B cell (primary cell): ENCODE results near the gene DDA1. TPM values are rescaled to one million over a fixed set of nuclear protein-coding genes. Genes with fewer than 3 reads are reported as not detected.

ENCODE experiments used
- ATAC-seq: fragments of 200-7000 bp; cut with Tn5 transposase; one replicate; pipeline ENCODE4 v1.10.0; 2021; ENCODE audit warnings: low read depth, mild to moderate bottlenecking, moderate number of reproducible peaks, moderate library complexity
- CTCF ChIA-PET: fragments of 350-600 bp; sonication (Branson Sonifier 250); formaldehyde crosslinking; loops from one replicate; lab custom pipeline; 2021; ENCODE audit warnings: antibody characterized with exemption, inconsistent platforms; lab: Charles Lee
- POLR2A ChIA-PET: fragments of 350-600 bp; sonication (Branson Sonifier 250); formaldehyde crosslinking; loops from one replicate; lab custom pipeline; 2021; ENCODE audit warnings: antibody characterized with exemption; lab: Charles Lee
- DNase-seq: peaks from one replicate; pipeline ENCODE4 v3.0.0; 2013
- H2AFZ ChIP-seq: 2 replicates; pipeline ENCODE4 v1.6.1; 2012; ENCODE audit warnings: mild to moderate bottlenecking, low read depth, low read length; ENCODE audit not compliant: insufficient read depth, poor library complexity, severe bottlenecking
- H3K27ac ChIP-seq, 2 donors: 1 replicate in 1 of 2; 2 replicates in 1 of 2; pipeline ENCODE4 v1.5.1; 2012 to 2013; ENCODE audit warnings: low read length in 2 of 2, mild to moderate bottlenecking in 2 of 2, moderate library complexity in 1 of 2
- H3K27me3 ChIP-seq, 4 experiments: fragments of 200-600 bp in 1 of 4; sonication (generic) in 1 of 4; replicated peaks in 1 of 4; 1 replicate in 2 of 4; 2 replicates in 2 of 4; pipeline versions ENCODE4 v1.6.1 to v1.7.0; 2013 to 2016; ENCODE audit warnings: low read length in 3 of 4, mild to moderate bottlenecking in 2 of 4, mixed read lengths in 1 of 4, moderate library complexity in 1 of 4; ENCODE audit not compliant: insufficient read depth in 4 of 4, control insufficient read depth in 3 of 4; ENCODE audit errors: control extremely low read depth in 1 of 4
- H3K36me3 ChIP-seq, 2 experiments: replicated peaks in 1 of 2; 1 replicate in 1 of 2; 2 replicates in 1 of 2; pipeline versions ENCODE4 v1.6.1 to v1.7.1; 2013; ENCODE audit warnings: low read length in 1 of 2; ENCODE audit not compliant: insufficient read depth in 2 of 2, control insufficient read depth in 1 of 2; ENCODE audit errors: control extremely low read depth in 1 of 2, extremely low read depth in 1 of 2
- H3K4me1 ChIP-seq, 2 donors: fragments of 200-600 bp in 1 of 2; sonication (generic) in 1 of 2; 1 replicate in 1 of 2; 2 replicates in 1 of 2; pipeline versions ENCODE4 v1.5.1 to v1.6.1; 2013 to 2017; ENCODE audit warnings: low read length in 2 of 2; ENCODE audit not compliant: control insufficient read depth in 2 of 2, insufficient read depth in 2 of 2
- H3K4me2 ChIP-seq: replicated peaks from 2 replicates; pipeline ENCODE3; 2012; ENCODE audit warnings: mild to moderate bottlenecking, low read depth, low read length; ENCODE audit not compliant: poor library complexity, severe bottlenecking
- H3K4me3 ChIP-seq, 5 experiments: fragments of 200-600 bp in 1 of 5; sonication (generic) in 1 of 5; 1 replicate in 3 of 5; 2 replicates in 2 of 5; pipeline versions ENCODE4 v1.5.1 to v1.7.0; 2011 to 2016; ENCODE audit warnings: low read length in 4 of 5, mild to moderate bottlenecking in 4 of 5, low read depth in 2 of 5, control low read depth in 1 of 5, moderate library complexity in 1 of 5; ENCODE audit not compliant: insufficient read depth in 1 of 5; ENCODE audit errors: control extremely low read depth in 1 of 5, extremely low read depth in 1 of 5
- H3K79me2 ChIP-seq: fragments of 200-600 bp; sonication (generic); one replicate; pipeline ENCODE4 v1.6.0; 2016; ENCODE audit warnings: low read length; ENCODE audit not compliant: control insufficient read depth, insufficient read depth
- H3K9ac ChIP-seq: fragments of 200-600 bp; sonication (generic); 2 replicates; pipeline ENCODE4 v1.6.1; 2017; ENCODE audit warnings: mild to moderate bottlenecking, low read length, moderate library complexity
- H3K9me3 ChIP-seq, 3 donors: one replicate each; pipeline versions ENCODE4 v1.6.1 to v1.7.1; 2013; ENCODE audit warnings: low read length in 2 of 3; ENCODE audit not compliant: control insufficient read depth in 2 of 3, insufficient read depth in 1 of 3; ENCODE audit errors: control extremely low read depth in 1 of 3
- H4K20me1 ChIP-seq: 2 replicates; pipeline ENCODE4 v1.6.0; 2012; ENCODE audit warnings: mild to moderate bottlenecking, low read length; ENCODE audit not compliant: insufficient read depth, control insufficient read depth, poor library complexity, severe bottlenecking
- H3K27ac Mint-ChIP-seq: one replicate; pipeline ENCODE4 v1.8.0; 2021; ENCODE audit warnings: mixed read lengths
- H3K27me3 Mint-ChIP-seq: one replicate; pipeline ENCODE4 v1.8.0; 2021; ENCODE audit warnings: mixed read lengths
- H3K4me1 Mint-ChIP-seq: one replicate; pipeline ENCODE4 v1.8.0; 2021; ENCODE audit warnings: mixed read lengths
- H3K4me3 Mint-ChIP-seq: one replicate; pipeline ENCODE4 v1.8.0; 2021; ENCODE audit warnings: mixed read lengths
- H3K9me3 Mint-ChIP-seq: one replicate; pipeline ENCODE4 v1.8.0; 2022; ENCODE audit warnings: mixed read lengths; ENCODE audit not compliant: insufficient read depth
- CTCF ChIP-seq: fragments of 200-600 bp; IDR thresholded peaks from one replicate; pipeline ENCODE4 v1.8.0; 2022; ENCODE audit warnings: antibody characterized with exemption, mild to moderate bottlenecking
- EZH2 ChIP-seq: IDR thresholded peaks from 2 replicates; pipeline ENCODE4 v1.6.1; 2012; ENCODE audit warnings: borderline replicate concordance, low read depth, mild to moderate bottlenecking, moderate library complexity, low read length; ENCODE audit not compliant: insufficient read depth, poor library complexity, severe bottlenecking
- WGBS: methylation state at CpG from one replicate; pipeline ENCODE4 v1.1.5; 2013; ENCODE audit warnings: missing lambda C conversion rate; ENCODE audit not compliant: insufficient coverage; 5-methylcytosine and 5-hydroxymethylcytosine counted together
- intact Hi-C: fragments of 100-400 bp; cut with micrococcal nuclease; formaldehyde crosslinking; loops from one replicate; pipeline ENCODE4 v1.10.0; 2022
- polyA plus RNA-seq: library from polyadenylated mRNA; depleted of rRNA; stranded (reverse); fragments of >200 nt; gene quantifications from 2 replicates; pipeline ENCODE4 v1.2.3, GENCODE V29; 2012
- total RNA-seq, 2 donors: library from RNA; stranded (reverse); fragments of 120-200 nt in 1 of 2; gene quantifications; 1 replicate in 1 of 2; 2 replicates in 1 of 2; pipeline versions ENCODE4 v1.2.3 to v1.2.4, GENCODE V29; 2013 to 2022

DDA1 gene
- total and polyA plus RNA-seq, 2 donors (not counting 1 experiment from before 2014, with no cell fraction given) = 38.4 TPM

GRCh38 chr19:17262557-17262956 lies 46.8 kb upstream of the DDA1 start:
- 92% methylated on average over 16 of the region's 16 CpGs for WGBS
- CTCF ChIA-PET = interaction anchor here (1.1 to 4.1 kb wide), 5 partner anchors 11 to 79 kb away, joined by 3 to 46 read pairs (median 4); partner anchors contain the start of gene ANKLE1
- no peak overlapping the region for H3K4me3 Mint-ChIP-seq
- Histone ChIP-seq H3K4me3 (no peak overlapping the region), H3K9me3 (peaks cover 0 to 20% (median 6%) of the 10 kb centered on the region in 3 donors), H3K27ac (no peak overlapping the region), H3K27me3 (no peaks in the 10 kb centered on the region), H3K4me1 (peaks cover 0 to 23% of the 10 kb centered on the region in 2 donors), H3K4me2 (no peak overlapping the region), H3K9ac (no peak overlapping the region), H2AFZ (no peak overlapping the region), H3K79me2 (no peaks in the 10 kb centered on the region), H3K36me3 (no peaks in the 10 kb centered on the region), H4K20me1 (no peaks in the 10 kb centered on the region)
- ATAC-seq (no peak), DNase-seq (no peak)
- H3K27ac Mint-ChIP-seq = no peak overlapping the region
- intact Hi-C loops = no loop called here
- no peaks in the 10 kb centered on the region for H3K9me3 Mint-ChIP-seq
- POLR2A ChIA-PET = no interaction called here
- no peak for TF ChIP-seq CTCF
- no peak for TF ChIP-seq EZH2
- peaks cover 18% of the 10 kb centered on the region for H3K4me1 Mint-ChIP-seq
- no peaks in the 10 kb centered on the region for H3K27me3 Mint-ChIP-seq

- Mint-ChIP-seq H3K9me3 (no peaks in the 10 kb centered on the region), H3K4me1 (peaks cover 23% of the 10 kb centered on the region), H3K27ac (peak overlapping the region; percentile 32), H3K27me3 (no peaks in the 10 kb centered on the region), H3K4me3 (no peak overlapping the region)
- 89% methylated on average over 14 of the region's 23 CpGs for WGBS
- Histone ChIP-seq H3K4me2 (no peak overlapping the region), H3K4me3 (no peak overlapping the region), H2AFZ (no peak overlapping the region), H3K9ac (no peak overlapping the region), H3K36me3 (peaks cover 0 to 2% of the 10 kb centered on the region in 2 experiments), H3K27ac (no peak overlapping the region), H3K27me3 (no peaks in the 10 kb centered on the region), H3K4me1 (peaks cover 6 to 30% of the 10 kb centered on the region in 2 donors), H3K9me3 (peaks cover 0 to 18% (median 6%) of the 10 kb centered on the region in 3 donors), H4K20me1 (no peaks in the 10 kb centered on the region), H3K79me2 (peaks cover 8% of the 10 kb centered on the region)
- POLR2A ChIA-PET = interaction anchor here (1.0 kb wide), 1 partner anchor 18 kb away, joined by 3 read pairs; the partner anchor contains the start of gene ANKLE1
- DNase-seq (no peak), ATAC-seq (no peak)
- TF ChIP-seq CTCF = no peak
- TF ChIP-seq EZH2 = no peak
- intact Hi-C loops = no loop called here
- CTCF ChIA-PET = interaction anchor here (0.7 to 4.9 kb wide), 7 partner anchors 8 to 492 kb away, joined by 3 to 52 read pairs (median 4); partner anchors contain the start of gene ANKLE1
These were observed 45.4 kb upstream of the DDA1 start for GRCh38 chr19:17263712-17264640.
